ENCODE measurements around the gene AP1M1.

The AP1M1 gene

GRCh38 chr19:16200038-16201010, 2.6 kb downstream of the AP1M1 start:
- Mint-ChIP-seq H3K4me3 (peak overlapping the region; percentile 38), H3K9me3 (no peaks in the 10 kb centered on the region), H3K4me1 (peaks cover 46% of the 10 kb centered on the region)

GRCh38 chr19:16201011-16201391, 3.3 kb downstream of the AP1M1 start:
- no peaks in the 10 kb centered on the region for H3K27me3 Mint-ChIP-seq
- peak overlapping the region; percentile 79 for H3K27ac Mint-ChIP-seq
- H3K36me3 Mint-ChIP-seq = peaks cover 4% of the 10 kb centered on the region
- no peaks in the 10 kb centered on the region for H3K9me3 Mint-ChIP-seq
- peaks cover 46% of the 10 kb centered on the region for H3K4me1 Mint-ChIP-seq
- H3K4me3 Mint-ChIP-seq = peak overlapping the region; percentile 38

More at GRCh38 chr19:16200038-16201010, 2.6 kb downstream of the AP1M1 start:
- H3K36me3 Mint-ChIP-seq = peaks cover 4% of the 10 kb centered on the region
- H3K27ac Mint-ChIP-seq = peak overlapping the region; percentile 71
- no peaks in the 10 kb centered on the region for H3K27me3 Mint-ChIP-seq

GRCh38 chr19:16202320-16203255, 4.9 kb downstream of the AP1M1 start:
- Mint-ChIP-seq H3K27me3 (no peaks in the 10 kb centered on the region), H3K36me3 (peaks cover 4% of the 10 kb centered on the region), H3K27ac (no peak overlapping the region), H3K4me3 (no peak overlapping the region), H3K4me1 (peaks cover 51% of the 10 kb centered on the region), H3K9me3 (no peaks in the 10 kb centered on the region)

- Mint-ChIP-seq H3K27me3 (no peaks in the 10 kb centered on the region), H3K4me1 (peaks cover 58% of the 10 kb centered on the region), H3K4me3 (no peak overlapping the region), H3K27ac (peak overlapping the region; percentile 55), H3K36me3 (peaks cover 6% of the 10 kb centered on the region), H3K9me3 (no peaks in the 10 kb centered on the region)
Observed at GRCh38 chr19:16203256-16204004, 5.7 kb downstream of the AP1M1 start.

GRCh38 chr19:16204005-16204294, 6.2 kb downstream of the AP1M1 start:
- H3K36me3 Mint-ChIP-seq = peaks cover 6% of the 10 kb centered on the region
- peaks cover 61% of the 10 kb centered on the region for H3K4me1 Mint-ChIP-seq
- H3K27ac Mint-ChIP-seq = peak overlapping the region; percentile 55

GRCh38 chr19:16205205-16206045, 7.7 kb downstream of the AP1M1 start:
- no peaks in the 10 kb centered on the region for H3K9me3 Mint-ChIP-seq
- no peaks in the 10 kb centered on the region for H3K27me3 Mint-ChIP-seq
- no peak overlapping the region for H3K4me3 Mint-ChIP-seq
- H3K27ac Mint-ChIP-seq = no peak overlapping the region
- peaks cover 6% of the 10 kb centered on the region for H3K36me3 Mint-ChIP-seq
- peaks cover 57% of the 10 kb centered on the region for H3K4me1 Mint-ChIP-seq

More at GRCh38 chr19:16204005-16204294, 6.2 kb downstream of the AP1M1 start:
- Mint-ChIP-seq H3K4me3 (no peak overlapping the region), H3K9me3 (no peaks in the 10 kb centered on the region), H3K27me3 (no peaks in the 10 kb centered on the region)

- Mint-ChIP-seq H3K36me3 (peaks cover 6% of the 10 kb centered on the region), H3K27me3 (no peaks in the 10 kb centered on the region), H3K9me3 (no peaks in the 10 kb centered on the region), H3K4me1 (peaks cover 56% of the 10 kb centered on the region), H3K27ac (no peak overlapping the region), H3K4me3 (no peak overlapping the region)
Observed at GRCh38 chr19:16206046-16206605, 8.4 kb downstream of the AP1M1 start.

GRCh38 chr19:16206637-16207036, 8.9 kb downstream of the AP1M1 start:
- Mint-ChIP-seq H3K27me3 (no peaks in the 10 kb centered on the region), H3K36me3 (peaks cover 9% of the 10 kb centered on the region), H3K4me1 (peaks cover 57% of the 10 kb centered on the region), H3K9me3 (no peaks in the 10 kb centered on the region), H3K4me3 (peak overlapping the region; percentile 11), H3K27ac (peak overlapping the region; percentile 79)

- peaks cover 14% of the 10 kb centered on the region for H3K36me3 Mint-ChIP-seq
- H3K27me3 Mint-ChIP-seq = no peaks in the 10 kb centered on the region
- no peaks in the 10 kb centered on the region for H3K9me3 Mint-ChIP-seq
- H3K4me3 Mint-ChIP-seq = peak overlapping the region; percentile 11
- peaks cover 59% of the 10 kb centered on the region for H3K4me1 Mint-ChIP-seq
- peak overlapping the region; percentile 79 for H3K27ac Mint-ChIP-seq
Observed at GRCh38 chr19:16207063-16207462, 9.4 kb downstream of the AP1M1 start.

GRCh38 chr19:16207490-16208025, 9.8 kb downstream of the AP1M1 start:
- Mint-ChIP-seq H3K9me3 (no peaks in the 10 kb centered on the region), H3K4me1 (peaks cover 60% of the 10 kb centered on the region), H3K27ac (no peak overlapping the region), H3K4me3 (no peak overlapping the region), H3K27me3 (no peaks in the 10 kb centered on the region), H3K36me3 (peaks cover 17% of the 10 kb centered on the region)

GRCh38 chr19:16208064-16208759, 10.5 kb downstream of the AP1M1 start:
- peaks cover 63% of the 10 kb centered on the region for H3K4me1 Mint-ChIP-seq
- peaks cover 17% of the 10 kb centered on the region for H3K36me3 Mint-ChIP-seq
- no peak overlapping the region for H3K27ac Mint-ChIP-seq
- no peak overlapping the region for H3K4me3 Mint-ChIP-seq
- no peaks in the 10 kb centered on the region for H3K9me3 Mint-ChIP-seq
- no peaks in the 10 kb centered on the region for H3K27me3 Mint-ChIP-seq

- H3K9me3 Mint-ChIP-seq = no peaks in the 10 kb centered on the region
- H3K4me1 Mint-ChIP-seq = peaks cover 71% of the 10 kb centered on the region
- H3K4me3 Mint-ChIP-seq = no peak overlapping the region
Observed at GRCh38 chr19:16208847-16209665, 11.3 kb downstream of the AP1M1 start.

GRCh38 chr19:16210168-16210567, 12.5 kb downstream of the AP1M1 start:
- H3K27me3 Mint-ChIP-seq = no peaks in the 10 kb centered on the region
- no peak overlapping the region for H3K27ac Mint-ChIP-seq
- H3K9me3 Mint-ChIP-seq = no peaks in the 10 kb centered on the region
- H3K4me3 Mint-ChIP-seq = no peak overlapping the region
- H3K4me1 Mint-ChIP-seq = peaks cover 76% of the 10 kb centered on the region
- peaks cover 17% of the 10 kb centered on the region for H3K36me3 Mint-ChIP-seq

More at GRCh38 chr19:16208847-16209665, 11.3 kb downstream of the AP1M1 start:
- peaks cover 17% of the 10 kb centered on the region for H3K36me3 Mint-ChIP-seq
- H3K27me3 Mint-ChIP-seq = no peaks in the 10 kb centered on the region
- H3K27ac Mint-ChIP-seq = no peak overlapping the region

Measured in activated naive CD4-positive, alpha-beta T cell treated with anti-CD3 and anti-CD28 coated beads, Interleukin-2, amount 50 U/mL, for 24 hours (primary cell).